Left cardiac atrium (tissue), 4 donors: ENCODE data around the gene CRIP1. TPM values are rescaled to one million over a fixed set of nuclear protein-coding genes. Genes with fewer than 3 reads are reported as not detected.

Source experiments
- ATAC-seq, 2 donors: fragments of 200-7000 bp; cut with Tn5 transposase; one replicate each; pipeline ENCODE4 v1.9.1; 2020; ENCODE audit warnings: mild to moderate bottlenecking in 2 of 2, moderate library complexity in 2 of 2
- DNase-seq: peaks from one replicate; pipeline ENCODE4 v3.0.0-alpha.2; 2020
- intact Hi-C, 2 donors: fragments of 100-400 bp; cut with DNase I; formaldehyde crosslinking; loops; one replicate each; pipeline versions ENCODE4 v1.14.1 to v1.15.1; 2022 to 2023
- total RNA-seq, 2 donors: library from RNA; stranded (reverse); fragmentation: NEBNext Ultra II Directional; extraction: Animal tissue kit (Norgen Biotek cat#: 25700); gene quantifications; one replicate each; pipeline ENCODE4 v1.2.1, GENCODE V29; 2021
- donor health status: DM: no; HTN: yes; CAD: no.
- donor health status: DM: no; HTN: yes; CAD: no; lungs with severe emphysema.
- donor health status: DM: yes; HTN: yes; CAD: no.
- donor health status: Dilated cardiomyopathy.

Gene CRIP1
- total RNA-seq, 2 donors from 2014 or later, result 137 to 192 TPM

DNA sequence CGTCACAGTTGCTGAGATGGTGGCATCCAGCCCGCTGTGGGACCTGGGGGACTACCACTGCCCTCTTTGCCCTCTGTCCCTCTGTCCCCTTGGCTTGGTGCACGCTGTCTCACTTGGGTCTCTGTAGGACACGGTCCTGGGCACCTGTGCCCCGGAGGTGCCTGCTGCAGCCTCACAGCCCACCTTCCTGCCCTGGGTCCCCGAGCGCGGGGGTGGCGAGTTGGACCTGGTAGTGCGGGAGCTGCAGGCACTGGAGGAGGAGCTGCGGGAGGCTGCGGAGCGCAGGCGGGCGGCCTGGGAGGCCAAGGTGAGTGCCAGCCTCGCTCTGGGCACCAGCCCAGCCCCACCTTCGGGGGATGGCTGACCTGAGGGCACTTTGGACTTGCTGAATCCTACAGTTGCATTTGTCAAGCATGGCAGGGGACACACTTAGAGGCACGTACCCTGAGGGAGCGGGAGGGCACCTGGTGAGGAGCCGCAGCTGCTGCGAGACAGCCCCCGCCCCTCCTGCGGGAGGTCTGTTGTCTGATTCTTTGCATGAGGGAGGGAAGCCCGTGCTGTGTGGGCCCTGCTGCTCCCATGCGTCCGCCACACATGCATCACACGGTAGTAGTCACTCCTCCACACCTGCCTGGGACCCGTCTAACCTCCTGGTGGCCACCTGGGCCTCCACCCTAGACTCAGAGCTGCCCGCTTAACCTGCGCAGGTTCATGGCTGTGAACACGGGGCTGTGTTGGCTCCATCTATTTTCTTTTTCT, 11.2 kb downstream of the CRIP1 start:
- DNase-seq, result no peak
- intact Hi-C loops, result no loop called here
- no peak for ATAC-seq

GRCh38 chr14:105498430-105499255, 12.0 kb downstream of the CRIP1 start:
- DNase-seq, result no peak
- intact Hi-C loops, result no loop called here
- no peak for ATAC-seq

DNA sequence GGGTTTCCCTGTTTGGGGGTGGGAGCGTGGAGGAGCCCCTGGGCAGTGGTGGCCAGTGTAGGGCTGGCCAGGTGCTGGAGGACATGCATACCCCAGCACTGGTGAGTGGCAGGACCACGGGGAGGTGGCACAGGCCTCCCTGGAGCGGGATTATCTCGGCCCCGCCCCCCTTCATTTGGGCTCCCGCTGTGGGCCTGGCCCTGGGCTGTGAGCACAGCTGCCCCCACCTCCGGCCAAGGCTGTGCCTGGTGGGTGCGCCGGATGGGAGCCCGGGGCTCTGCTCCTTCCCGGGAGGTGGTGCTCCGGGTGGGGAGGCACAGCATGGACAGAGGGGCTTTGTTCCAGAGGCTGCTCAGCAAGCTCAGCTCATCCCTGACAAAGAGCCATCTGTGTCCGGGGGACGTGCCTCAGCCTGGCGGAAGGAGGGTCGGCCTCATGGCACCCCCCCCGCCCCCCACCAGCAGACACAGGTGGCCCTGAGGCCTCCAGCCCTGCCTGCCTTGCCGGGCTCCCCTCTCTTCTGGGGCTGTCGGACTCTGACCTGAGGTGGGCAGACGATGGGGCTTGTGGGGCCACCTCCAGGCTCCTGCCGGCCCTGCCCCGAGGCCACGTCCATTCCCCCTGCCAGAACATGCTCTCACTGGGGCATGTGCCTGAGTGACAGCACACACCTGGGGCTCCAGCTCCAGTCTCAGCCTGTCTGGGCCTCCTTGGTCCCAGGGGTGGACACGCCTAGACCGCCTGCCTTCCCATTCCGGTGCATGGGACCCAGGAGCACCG, 12.8 kb downstream of the CRIP1 start:
- ATAC-seq, result peak in 1 of 2 donors; percentile 3

DNA sequence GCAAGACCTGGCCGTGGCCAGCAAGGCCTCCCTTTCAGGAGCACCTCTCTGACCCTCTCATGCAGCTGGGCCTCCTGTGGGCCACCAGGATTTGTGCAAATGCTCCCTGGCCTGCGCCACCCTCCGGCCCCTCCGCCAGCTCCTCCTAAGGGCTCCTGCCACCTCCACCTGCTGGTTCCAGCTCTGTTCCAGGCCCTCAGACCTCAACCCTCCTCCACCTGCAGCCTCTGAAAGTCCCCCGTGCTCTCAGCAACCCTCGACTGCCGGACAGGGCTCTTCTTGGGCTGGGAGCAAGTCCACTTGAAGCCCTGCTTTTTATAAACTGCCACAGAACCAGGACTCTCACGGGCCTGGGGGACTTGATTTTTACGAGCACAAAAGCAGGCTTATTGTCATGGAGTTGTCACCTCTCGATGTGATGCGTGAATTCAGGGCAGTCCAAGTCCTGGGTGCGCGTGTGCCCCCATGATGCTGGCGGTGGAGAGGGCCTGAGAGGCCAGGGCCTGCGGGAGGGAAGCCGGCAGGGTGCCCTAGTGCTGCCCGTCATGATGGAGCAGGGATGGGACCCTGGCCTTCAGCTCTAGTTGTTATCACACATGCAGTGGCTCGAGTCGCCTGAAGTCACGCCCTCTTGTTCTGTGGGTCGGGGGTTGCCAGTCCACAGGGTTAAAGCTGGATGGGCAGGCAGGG, 13.5 kb downstream of the CRIP1 start:
- intact Hi-C loops, result no loop called here
- DNase-seq (no peak), ATAC-seq (no peak)

More for the DNA sequence above, 12.8 kb downstream of the CRIP1 start:
- DNase-seq, result no peak
- intact Hi-C loops, result no loop called here

DNA sequence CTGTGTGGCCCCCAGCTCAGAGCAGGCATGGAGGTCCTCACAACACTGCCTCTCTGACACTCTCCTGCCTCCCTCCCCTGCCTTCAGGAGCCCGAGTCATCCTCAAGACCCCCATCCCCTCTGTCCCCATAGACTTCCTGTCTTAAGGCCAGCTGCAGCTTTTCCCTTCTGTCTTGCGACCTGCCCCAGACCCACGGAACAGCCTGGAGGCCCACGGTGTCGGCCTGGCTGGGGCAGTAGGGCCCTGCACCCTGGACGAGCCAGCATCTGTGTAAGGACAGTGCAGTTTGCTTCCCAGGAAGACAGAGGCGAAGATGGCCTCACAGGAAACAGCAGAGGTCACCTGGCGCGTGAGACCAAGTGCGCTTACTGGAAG, 14.0 kb downstream of the CRIP1 start:
- DNase-seq (no peak), ATAC-seq (no peak)
- intact Hi-C loops, result no loop called here

DNA sequence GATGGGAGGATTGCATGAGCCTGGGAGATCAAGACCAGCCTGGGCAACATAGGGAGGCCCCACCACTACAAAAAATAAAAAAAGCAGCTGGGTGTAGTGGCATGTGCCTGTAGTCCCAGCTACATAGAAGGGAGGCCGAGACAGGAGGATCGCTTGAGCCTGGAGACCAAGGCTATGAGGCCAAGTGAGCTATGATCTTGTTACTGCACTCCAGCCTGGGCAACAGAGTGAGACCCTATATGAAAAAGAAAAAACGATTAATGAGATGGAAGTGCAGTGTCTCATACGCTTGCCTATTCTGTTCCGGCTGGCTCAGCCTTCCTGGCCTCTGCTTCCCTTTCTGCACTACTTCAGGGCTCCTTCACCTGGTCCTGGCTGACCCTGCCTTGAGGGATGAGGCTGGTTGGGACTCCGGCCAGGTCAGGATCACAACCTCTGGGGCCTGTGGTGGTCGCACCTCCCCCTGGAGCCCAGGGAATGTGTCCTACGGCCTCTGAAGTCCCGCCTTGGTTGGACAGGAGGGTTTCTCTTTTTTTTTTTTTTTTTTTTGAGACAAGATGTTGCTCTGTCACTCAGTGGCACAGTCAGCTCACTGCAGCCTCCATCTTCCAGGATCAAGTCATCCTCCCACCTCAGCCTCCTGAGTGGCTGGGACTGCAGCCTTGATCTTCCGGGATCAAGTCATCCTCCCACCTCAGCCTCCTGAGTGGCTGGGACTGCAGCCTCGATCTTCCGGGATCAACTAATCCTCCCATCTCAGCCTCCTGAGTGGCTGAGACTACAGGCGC, 15.0 kb downstream of the CRIP1 start:
- DNase-seq (no peak), ATAC-seq (no peak)
- intact Hi-C loops, result no loop called here

DNA sequence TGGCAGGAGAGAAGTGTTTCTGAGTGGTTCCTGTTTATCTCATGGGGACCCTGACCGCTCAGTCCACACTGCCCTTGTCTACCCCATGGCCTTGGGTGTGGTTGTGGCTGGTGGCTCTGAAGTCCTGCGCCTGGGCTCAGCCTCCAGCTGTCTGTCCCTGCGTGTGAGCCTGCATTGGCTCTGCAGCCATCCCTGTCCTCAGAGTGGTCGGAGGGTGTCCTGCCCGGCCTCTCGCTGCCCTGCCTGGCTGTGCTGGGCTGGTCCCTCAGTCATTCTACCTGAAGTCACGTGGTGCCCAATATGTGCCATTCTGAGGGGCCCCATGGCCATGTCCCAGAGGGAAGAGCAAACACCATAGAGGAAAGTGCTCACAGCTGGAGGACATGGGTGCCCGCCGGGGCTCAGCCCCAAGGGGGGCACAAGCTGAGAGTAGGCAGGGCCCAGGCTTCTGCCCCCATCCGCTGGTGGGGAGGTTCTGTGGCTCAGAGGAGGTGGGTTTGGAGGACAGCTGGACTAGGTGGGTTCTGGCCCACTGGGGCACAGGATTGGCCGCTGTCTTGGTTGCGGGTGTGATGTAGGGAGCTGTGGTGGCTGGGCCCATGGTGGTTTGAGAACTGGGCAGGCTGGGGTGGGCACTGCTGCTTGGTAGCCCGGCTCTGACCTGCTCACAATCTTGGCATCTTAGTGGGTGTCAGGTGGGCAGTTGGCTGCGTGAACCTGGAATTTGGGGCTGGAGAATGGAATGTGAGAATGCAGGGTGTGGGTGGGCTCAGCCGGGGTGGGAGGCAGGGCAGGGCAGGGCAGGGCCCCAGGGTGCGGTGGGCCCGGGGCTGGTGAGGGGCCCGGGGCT, 16.0 kb downstream of the CRIP1 start:
- ATAC-seq, result no peak
- DNase-seq, result no peak
- intact Hi-C loops, result no loop called here

DNA sequence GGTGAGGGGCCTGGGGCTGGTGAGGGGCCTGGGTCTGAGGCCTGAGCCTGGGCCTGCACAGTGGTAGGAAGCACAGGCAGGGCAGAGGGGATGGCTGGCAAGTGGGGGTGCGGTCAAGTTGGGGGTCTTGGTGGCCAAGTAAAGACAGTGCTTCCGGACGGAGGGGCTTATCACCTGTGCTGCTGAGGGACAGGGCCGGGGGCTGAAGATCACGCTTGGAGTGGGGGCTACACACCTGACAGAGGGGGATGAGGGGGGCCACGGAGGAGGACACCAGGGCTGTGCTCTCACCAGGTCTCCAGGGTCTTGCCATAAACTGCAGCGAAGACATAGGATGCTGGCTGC, 16.6 kb downstream of the CRIP1 start:
- no peak for DNase-seq

GRCh38 chr14:105503935-105504692, 17.4 kb downstream of the CRIP1 start:
- intact Hi-C loops, result no loop called here
- ATAC-seq, result no peak
- no peak for DNase-seq

More for the DNA sequence above, 16.6 kb downstream of the CRIP1 start:
- intact Hi-C loops, result no loop called here
- ATAC-seq, result no peak

- no peak for ATAC-seq
- no peak for DNase-seq
- intact Hi-C loops, result no loop called here
These were observed 18.4 kb downstream of the CRIP1 start for GRCh38 chr14:105505101-105505500.

DNA sequence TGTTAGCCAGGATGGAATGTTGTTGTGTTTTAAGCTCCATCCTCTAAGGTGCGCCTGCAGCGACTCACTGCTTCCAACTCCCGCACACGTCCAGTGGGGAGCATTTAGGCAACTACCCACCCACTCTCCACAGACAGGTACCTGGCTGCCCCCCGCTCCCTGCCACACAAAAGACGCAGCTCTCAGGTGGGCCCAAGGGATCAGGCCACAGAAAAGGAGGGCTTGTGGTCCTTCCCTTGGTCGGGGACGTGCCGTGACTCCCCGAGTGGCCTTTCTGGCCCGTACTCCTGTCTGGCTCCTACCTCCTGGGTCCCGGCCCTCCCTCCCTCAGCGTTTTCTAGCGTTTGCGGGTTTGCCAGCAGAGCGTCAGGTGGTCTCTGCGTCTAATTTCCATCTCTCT, 20.6 kb downstream of the CRIP1 start:
- DNase-seq (no peak), ATAC-seq (no peak)
- intact Hi-C loops, result no loop called here

DNA sequence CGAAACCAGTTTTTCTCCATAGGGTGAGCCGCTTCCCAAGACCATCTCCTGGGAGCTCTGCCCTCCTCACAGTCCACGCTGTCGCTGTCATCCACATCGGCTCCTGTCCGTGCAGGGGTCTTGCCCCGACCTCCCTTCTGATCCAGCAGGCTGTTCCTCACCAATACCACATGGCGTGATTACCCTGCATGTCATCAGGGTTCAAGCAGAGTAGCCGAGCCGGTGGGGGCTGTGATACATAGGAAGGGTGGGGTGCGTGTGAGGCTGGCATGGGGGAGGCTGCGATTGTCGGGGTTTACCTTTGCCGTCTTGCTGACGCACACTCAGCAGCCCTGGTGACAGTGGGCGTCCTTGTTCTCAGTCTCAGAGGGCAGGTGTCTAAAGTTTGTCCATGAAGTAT, 21.4 kb downstream of the CRIP1 start:
- DNase-seq (no peak), ATAC-seq (no peak)
- intact Hi-C loops, result no loop called here

GRCh38 chr14:105508601-105509000, 21.9 kb downstream of the CRIP1 start:
- no peak for DNase-seq
- intact Hi-C loops, result no loop called here
- no peak for ATAC-seq

GRCh38 chr14:105517096-105517495, 30.4 kb downstream of the CRIP1 start:
- intact Hi-C loops, result no loop called here
- DNase-seq (no peak), ATAC-seq (no peak)

GRCh38 chr14:105519946-105520698, 33.4 kb downstream of the CRIP1 start:
- ATAC-seq (no peak), DNase-seq (no peak)
- intact Hi-C loops, result loop anchor here in 1 of 2 donors (10.0 kb wide), 1 partner anchor 315 kb away; no protein-coding TSS in a partner anchor

DNA sequence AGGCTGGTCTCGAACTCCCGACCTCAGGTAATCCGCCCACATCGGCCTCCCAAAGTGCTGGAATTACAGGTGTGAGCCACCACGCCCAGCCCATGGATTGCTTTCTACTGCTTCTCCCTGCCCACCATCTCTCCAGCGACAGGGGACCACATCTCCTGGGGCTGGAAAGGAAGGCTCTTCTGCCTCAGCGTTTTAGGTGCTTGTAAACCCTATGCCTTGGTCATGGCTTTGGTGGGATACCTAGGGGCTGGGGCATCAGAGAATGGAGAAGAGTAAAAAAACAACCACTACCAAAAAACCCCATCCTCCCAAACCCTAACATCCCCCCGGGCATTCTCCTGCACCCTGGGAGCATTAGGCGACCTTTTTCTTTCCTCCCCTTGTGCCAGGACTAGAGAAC, 38.6 kb downstream of the CRIP1 start:
- ATAC-seq (no peak), DNase-seq (no peak)
- intact Hi-C loops, result loop anchor here in 1 of 2 donors (10.0 kb wide), 1 partner anchor 321 kb away; no protein-coding TSS in a partner anchor
